ENCODE data around the gene RNU1-2.
"Not testable (repeated sequence)": the region's sequence is repeated elsewhere in the genome, so short reads cannot be mapped to it uniquely, and the experiment has no call there.

GRCh38 chr1:16898298-16898697 is 2.5 kb downstream of the RNU1-2 start:
- TF ChIP-seq, protein P1, sequence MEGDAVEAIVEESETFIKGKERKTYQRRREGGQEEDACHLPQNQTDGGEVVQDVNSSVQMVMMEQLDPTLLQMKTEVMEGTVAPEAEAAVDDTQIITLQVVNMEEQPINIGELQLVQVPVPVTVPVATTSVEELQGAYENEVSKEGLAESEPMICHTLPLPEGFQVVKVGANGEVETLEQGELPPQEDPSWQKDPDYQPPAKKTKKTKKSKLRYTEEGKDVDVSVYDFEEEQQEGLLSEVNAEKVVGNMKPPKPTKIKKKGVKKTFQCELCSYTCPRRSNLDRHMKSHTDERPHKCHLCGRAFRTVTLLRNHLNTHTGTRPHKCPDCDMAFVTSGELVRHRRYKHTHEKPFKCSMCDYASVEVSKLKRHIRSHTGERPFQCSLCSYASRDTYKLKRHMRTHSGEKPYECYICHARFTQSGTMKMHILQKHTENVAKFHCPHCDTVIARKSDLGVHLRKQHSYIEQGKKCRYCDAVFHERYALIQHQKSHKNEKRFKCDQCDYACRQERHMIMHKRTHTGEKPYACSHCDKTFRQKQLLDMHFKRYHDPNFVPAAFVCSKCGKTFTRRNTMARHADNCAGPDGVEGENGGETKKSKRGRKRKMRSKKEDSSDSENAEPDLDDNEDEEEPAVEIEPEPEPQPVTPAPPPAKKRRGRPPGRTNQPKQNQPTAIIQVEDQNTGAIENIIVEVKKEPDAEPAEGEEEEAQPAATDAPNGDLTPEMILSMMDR (IDR thresholded peaks at IDR 0.05; ENCODE audit: low read length): not testable (repeated sequence)
- not testable (repeated sequence) for TF ChIP-seq EZH2 (optimal IDR thresholded peaks at IDR 0.05; ENCODE audit: low read depth, low read length); EZH2phosphoT487 (IDR thresholded peaks at IDR 0.05; ENCODE audit: low read length)
